NCI-H2107 (cell line): ENCODE measurements around the gene WNT5B.
A peak's percentile ranks its signal among the peaks of the same experiment; 100 is the strongest.

Source experiments
- DNase-seq: peaks from one replicate; lab custom pipeline; 2025; lab: John Stamatoyannopoulos, UW

The WNT5B gene

GRCh38 chr12:1651946-1652345 is 22.9 kb downstream of the WNT5B start:
- DNase-seq, result no peak

GRCh38 chr12:1655225-1655788 is 26.3 kb downstream of the WNT5B start:
- no peak for DNase-seq

GRCh38 chr12:1656902-1657301 is 27.9 kb downstream of the WNT5B start:
- no peak for DNase-seq

DNA sequence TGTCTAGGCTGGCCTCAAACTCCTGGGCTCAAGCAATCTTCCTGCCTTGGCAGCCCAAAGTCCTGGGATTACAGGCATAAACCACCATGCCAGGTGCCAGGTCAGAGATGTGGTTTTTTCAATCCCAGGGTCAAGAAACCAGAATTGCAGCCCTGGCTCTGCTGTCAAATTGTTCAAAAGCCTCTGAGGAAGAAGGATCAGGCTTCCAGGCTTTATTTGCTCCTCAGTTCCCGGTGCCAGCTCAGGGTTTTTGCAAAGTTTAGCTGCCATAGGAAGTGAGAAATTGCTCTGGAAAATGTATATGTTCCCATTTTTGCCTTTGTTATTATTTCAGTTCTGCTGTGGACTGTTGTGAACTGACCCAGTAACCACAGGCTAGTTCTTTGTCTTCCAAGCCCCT is 28.7 kb downstream of the WNT5B start:
- DNase-seq, result no peak

DNA sequence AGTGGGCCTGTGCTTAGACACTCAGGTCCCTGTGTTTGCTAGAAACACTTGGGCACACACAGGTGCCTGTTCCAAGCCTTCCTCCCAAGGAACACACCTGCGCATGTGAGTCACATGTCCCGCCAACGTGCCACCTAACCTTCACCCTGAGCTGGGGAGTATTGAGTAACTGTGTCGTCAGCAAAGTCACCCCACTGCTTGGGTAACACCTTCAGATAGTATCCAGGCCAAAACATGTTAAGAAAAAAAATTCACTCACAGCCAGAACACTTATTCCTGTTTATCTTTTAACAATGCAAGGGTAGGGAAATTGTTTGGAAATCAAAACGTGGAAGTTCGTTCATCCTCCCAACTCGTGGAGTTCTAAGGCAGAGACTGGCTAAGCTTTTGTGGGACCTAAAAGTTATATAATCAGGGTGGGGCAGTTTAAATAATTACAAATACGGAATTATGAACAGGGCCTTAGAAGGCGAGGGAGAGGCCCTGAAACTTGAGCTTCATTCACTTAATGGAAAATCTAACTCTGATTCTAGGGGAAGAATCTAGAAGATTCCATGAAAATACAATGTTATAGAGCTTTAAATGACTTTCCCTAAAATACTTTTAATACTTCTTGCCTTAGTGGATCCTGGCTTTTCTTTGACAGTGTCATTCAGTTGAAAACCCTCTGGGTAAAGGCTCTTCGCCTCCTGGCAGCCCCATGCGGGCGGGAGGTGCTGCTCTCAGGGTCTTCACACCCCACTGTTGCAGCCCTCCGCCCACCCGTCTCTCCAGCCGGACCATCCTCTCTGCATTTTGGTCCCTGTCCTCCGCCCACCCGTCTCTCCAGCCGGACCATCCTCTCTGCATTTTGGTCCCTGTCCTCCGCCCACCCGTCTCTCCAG is 31.5 kb downstream of the WNT5B start:
- DNase-seq, result no peak

- peak; percentile 77 for DNase-seq
Measured at GRCh38 chr12:1661553-1662335, 32.7 kb downstream of the WNT5B start.

- DNase-seq, result no peak
Measured at GRCh38 chr12:1662761-1663439, 33.9 kb downstream of the WNT5B start.

GRCh38 chr12:1663440-1664132 is 34.6 kb downstream of the WNT5B start:
- no peak for DNase-seq

DNA sequence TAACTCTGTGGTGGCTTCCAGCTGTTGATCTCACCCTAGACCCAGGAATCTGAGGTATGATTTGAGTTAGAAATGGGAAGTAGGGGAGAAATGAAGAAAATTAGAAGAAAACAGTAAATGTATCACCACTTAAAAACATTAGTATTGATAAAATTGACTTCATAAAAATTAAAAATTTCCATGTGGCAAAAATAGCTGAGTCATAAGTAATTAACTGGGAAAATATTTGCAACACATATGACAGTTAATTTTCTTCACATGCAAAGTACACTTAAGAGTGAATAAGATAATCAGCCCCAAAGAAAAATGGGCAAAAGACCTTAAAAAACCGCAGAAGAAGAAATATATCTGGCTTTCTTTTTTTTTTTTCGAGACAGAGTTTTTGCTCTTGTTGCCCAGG is 36.3 kb downstream of the WNT5B start:
- no peak for DNase-seq

GRCh38 chr12:1666215-1666614 is 37.2 kb downstream of the WNT5B start:
- DNase-seq, result no peak

GRCh38 chr12:1666685-1667162 is 37.7 kb downstream of the WNT5B start:
- DNase-seq, result no peak

DNA sequence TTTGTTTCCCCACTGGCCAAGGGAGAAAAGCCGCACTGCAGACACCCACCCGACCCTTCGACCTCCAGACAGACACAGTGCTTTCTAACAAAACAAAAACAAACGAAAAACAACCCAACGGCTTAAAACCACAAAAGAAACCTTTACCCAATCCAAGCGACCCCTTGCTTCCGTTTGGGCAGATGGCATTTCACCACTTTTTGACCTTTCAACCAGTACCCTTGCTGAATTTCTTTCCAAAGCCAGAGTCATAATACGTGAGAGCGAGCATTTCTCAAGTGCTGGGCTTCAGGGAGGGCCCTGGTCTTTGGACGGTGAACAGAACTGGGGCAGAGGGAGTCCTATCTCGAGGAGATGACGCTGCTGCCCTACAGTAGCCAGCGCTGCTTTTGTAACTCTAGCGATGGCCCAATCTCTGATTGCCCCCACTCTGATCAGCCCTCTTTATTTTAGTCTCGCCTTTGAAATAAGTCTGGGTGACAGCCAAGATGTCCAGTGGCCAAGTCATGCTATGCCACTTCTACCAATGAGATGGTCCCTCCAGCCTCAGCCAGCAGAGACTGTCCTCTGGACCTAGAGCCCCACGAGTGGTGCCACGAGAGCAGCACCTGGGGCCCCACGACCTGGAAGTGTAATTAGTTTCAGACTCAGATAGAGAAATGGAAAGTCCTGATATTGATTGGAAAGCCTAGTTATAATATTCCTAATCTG is 40.0 kb downstream of the WNT5B start:
- DNase-seq, result no peak

- no peak for DNase-seq
Measured at GRCh38 chr12:1670358-1671268, 41.6 kb downstream of the WNT5B start.

GRCh38 chr12:1676043-1676442 is 47.0 kb downstream of the WNT5B start:
- DNase-seq, result no peak

DNA sequence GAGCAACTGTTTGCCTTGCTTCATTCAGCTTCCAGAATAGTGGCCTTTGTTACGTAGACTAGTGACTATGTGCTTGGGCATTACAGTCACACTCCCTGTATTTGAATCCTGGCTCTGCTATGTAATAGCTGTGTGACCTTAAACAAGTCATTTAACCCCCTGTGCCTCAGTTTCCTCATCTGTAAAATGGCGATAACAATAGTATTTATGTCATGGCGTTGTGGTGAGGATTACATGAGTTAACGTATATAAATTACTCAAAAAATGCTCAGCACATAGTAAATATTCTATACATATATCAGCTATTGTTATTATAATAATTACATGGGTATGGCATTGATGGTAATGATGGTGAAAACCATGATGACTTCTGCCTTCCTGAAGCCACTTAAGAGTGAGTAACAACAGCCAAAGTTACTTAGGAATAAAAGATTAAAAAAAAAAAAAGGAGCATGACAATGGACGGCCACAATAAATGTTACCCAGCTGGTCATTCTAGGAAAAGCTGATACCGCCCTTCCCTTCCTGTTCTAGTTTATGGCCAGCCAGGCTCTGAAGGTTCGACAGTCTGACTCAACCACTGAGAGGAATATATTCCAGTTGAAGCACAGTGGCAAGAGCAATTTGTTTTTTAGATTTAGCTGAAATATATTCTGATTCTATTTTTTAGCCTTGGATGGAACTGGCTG is 51.9 kb downstream of the WNT5B start:
- no peak for DNase-seq

DNA sequence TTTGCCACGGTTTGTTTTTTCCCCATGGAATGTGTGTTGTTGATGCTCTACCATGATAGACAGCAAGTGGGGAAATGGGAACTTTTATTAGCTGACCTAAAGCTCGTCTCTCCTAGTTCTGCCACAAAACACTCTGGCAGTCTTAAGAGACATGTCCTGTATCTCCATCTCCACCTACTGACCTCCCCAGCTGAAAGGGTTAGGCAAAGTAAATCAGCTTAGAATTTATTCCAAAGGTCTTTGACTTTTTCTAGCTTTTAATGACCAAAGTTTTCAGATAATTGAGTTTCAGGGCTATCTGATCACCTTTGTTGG is 52.4 kb downstream of the WNT5B start:
- no peak for DNase-seq

GRCh38 chr12:1688086-1688710 is 59.2 kb downstream of the WNT5B start:
- DNase-seq, result no peak

- DNase-seq, result peak; percentile 97
Measured at GRCh38 chr12:1690578-1691122, 61.6 kb downstream of the WNT5B start, which contains the start of gene ADIPOR2. ADIPOR2 (plus strand) TSS chr12:1691070; CDS start chr12:1754344, 63,274 bp downstream.
